Keratinocyte (primary cell): Measurements from ENCODE around the gene UBASH3B.

Source experiments
- EZH2 ChIP-seq: IDR thresholded peaks from one replicate; pipeline ENCODE4 v1.6.1; 2012; ENCODE audit warnings: inconsistent platforms, mild to moderate bottlenecking, low read length, moderate library complexity
- TF ChIP-seq, protein P1 (sequence below), 3 experiments: IDR thresholded peaks in 1 of 3; conservative IDR thresholded peaks in 1 of 3; optimal IDR thresholded peaks in 1 of 3; 2 replicates in 2 of 3; 3 replicates in 1 of 3; pipeline versions ENCODE3 to v1.5.1; 2011; ENCODE audit warnings: low read length in 3 of 3, mild to moderate bottlenecking in 3 of 3, moderate library complexity in 2 of 3, control low read depth in 1 of 3, inconsistent platforms in 1 of 3; ENCODE audit not compliant: insufficient read depth in 2 of 3; ENCODE audit errors: extremely low read depth in 1 of 3

DNA sequence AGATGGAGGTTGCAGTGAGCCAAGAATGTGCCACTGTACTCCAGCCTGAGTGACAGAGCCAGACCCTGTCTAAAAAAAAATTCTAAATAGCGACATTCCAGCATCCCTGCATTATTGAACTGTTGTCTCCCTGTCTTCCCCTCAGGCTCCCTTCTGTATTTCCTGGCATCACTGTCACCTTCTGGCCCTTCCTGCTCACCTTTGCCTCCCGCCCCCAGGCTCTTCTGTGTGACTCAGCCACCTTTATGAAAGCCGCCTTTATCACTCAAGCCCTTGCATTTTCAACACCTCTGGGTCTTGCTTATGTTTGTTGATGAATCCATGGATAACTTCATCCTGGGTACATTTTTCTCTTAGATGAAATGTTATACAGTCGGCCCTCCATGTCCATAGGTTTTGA lies 21.1 kb downstream of the UBASH3B start:
- TF ChIP-seq, protein P1, sequence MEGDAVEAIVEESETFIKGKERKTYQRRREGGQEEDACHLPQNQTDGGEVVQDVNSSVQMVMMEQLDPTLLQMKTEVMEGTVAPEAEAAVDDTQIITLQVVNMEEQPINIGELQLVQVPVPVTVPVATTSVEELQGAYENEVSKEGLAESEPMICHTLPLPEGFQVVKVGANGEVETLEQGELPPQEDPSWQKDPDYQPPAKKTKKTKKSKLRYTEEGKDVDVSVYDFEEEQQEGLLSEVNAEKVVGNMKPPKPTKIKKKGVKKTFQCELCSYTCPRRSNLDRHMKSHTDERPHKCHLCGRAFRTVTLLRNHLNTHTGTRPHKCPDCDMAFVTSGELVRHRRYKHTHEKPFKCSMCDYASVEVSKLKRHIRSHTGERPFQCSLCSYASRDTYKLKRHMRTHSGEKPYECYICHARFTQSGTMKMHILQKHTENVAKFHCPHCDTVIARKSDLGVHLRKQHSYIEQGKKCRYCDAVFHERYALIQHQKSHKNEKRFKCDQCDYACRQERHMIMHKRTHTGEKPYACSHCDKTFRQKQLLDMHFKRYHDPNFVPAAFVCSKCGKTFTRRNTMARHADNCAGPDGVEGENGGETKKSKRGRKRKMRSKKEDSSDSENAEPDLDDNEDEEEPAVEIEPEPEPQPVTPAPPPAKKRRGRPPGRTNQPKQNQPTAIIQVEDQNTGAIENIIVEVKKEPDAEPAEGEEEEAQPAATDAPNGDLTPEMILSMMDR (optimal IDR thresholded peaks at IDR 0.05 in 1 of 3, IDR thresholded peaks at IDR 0.05 in 1 of 3, conservative IDR thresholded peaks at IDR 0.05 in 1 of 3; ENCODE audit: extremely low read depth in 1 of 3, insufficient read depth in 2 of 3, low read length in 3 of 3) = no peak
- TF ChIP-seq EZH2 = no peak
